NCI-H524 treated with DMSO at 0.1 percent for 48 hours (cell line): ENCODE data around the gene CDH11.

Experiments used
- DNase-seq: peaks from one replicate; lab custom pipeline; 2025; lab: John Stamatoyannopoulos, UW

The CDH11 gene

DNA sequence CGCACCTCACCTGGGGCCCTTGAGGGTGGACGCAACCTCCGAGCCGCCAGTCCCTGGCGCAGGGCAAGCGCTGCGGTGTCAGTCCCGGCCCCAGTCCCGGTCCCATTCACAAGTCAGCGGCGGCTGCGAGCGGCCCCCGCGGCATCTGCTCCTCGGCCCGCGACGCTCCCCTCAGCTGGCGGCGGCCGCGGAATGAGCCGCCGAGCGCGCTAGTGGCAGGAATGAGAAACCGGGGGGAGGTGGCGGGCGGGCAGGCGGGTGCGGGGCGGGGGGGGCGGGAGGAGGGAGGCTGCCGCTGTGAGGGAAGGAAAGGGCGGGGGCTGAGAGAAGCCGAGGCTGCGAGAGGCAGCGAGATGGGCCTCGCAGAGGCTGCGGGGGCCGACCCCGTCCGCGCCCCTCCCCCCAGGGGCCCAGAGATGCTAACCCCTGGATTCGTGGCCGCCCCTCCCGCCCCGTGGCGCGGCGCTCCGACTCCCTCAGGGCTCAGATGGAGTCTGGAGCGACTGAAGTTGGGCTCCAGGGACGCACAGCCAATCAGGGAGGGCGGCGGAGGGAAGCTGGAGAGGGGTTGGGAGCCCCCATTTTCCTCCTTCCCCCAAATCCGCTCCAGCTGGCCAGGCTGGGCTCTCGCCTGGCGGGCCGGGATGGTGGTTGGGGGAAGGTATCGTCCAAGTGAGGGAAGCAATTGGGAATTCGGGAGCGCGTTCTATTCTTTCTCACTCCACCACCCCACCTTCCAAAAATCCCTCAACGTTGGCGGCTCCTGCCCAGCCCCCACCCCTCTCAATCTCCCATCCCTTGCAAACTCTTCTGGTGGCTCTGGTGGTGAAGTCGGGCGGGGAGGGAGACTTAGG, at the start of gene CDH11:
Gene CDH11, minus strand, starts transcription at position 194 of the 854 bp plus-strand sequence. CDS start 117,194 bp downstream, outside the sequence.
- no peak for DNase-seq

GRCh38 chr16:65154321-65154720, 32.5 kb upstream of the CDH11 start:
- DNase-seq = no peak

- DNase-seq = no peak
These were observed 31.7 kb upstream of the CDH11 start for GRCh38 chr16:65153365-65154105.

- DNase-seq = no peak
These were observed 26.9 kb upstream of the CDH11 start for GRCh38 chr16:65148804-65149203.

GRCh38 chr16:65142276-65142675, 20.4 kb upstream of the CDH11 start:
- no peak for DNase-seq

DNA sequence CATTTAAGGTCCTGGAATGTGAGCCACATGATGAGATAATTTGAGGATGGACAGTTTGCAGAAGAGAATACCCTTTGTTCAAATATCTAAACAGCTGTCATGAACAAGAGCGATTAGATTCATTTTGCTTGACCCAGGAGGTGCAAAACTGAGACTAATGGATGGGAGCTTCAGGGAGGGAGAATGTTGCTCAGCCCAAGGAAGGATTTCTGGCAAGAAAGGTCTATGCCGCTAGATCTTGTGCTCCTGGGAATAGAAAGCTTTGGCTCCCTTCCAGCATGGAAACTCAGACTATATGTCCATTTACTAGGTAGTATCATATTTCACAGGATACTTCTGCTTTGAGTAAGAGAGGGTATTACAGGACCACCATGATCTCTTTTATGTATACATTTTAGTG, 14.8 kb upstream of the CDH11 start:
- DNase-seq = no peak

- DNase-seq = no peak
These were observed 5.2 kb upstream of the CDH11 start for GRCh38 chr16:65126845-65127624.

GRCh38 chr16:65125871-65126270, 4.0 kb upstream of the CDH11 start:
- no peak for DNase-seq

DNA sequence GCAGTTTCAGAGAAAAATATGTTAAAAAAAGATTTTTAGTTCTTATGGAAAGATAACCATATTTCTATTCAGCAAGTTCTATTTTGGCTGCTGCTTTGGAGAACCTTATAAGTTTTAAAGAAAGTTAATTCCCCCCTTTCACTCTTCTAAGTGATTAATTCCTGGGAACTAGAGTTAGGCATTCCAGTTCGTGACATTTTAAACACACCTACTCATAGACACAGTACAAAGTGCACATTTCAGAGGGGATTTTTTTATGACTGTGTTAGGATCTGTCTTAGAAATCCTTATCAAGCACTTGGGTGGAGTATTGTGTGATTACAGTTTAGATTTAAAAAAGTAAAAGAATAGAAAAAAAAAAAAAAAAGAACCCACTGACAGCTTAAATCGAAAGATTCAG, 3.5 kb upstream of the CDH11 start:
- no peak for DNase-seq

DNA sequence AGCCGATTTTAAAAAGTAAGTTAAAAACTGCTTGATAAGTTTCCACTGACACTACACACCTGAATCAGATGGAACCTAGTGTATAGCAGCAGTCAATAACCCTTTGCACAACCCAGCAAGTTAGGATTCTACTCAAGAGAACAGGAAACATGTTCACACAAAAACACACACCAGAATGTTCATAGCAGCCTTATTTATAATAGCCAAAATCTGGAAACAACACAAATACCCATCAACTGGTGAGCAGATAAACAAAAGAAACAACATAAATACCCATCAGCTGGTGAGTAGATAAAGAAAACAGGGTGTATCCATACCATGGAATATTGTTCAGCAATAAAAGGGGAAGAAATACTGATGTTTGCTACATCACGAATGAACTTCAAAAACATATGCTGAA, 2.7 kb upstream of the CDH11 start:
- DNase-seq = no peak

- DNase-seq = no peak
These were observed 2.3 kb upstream of the CDH11 start for GRCh38 chr16:65124212-65124548.

DNA sequence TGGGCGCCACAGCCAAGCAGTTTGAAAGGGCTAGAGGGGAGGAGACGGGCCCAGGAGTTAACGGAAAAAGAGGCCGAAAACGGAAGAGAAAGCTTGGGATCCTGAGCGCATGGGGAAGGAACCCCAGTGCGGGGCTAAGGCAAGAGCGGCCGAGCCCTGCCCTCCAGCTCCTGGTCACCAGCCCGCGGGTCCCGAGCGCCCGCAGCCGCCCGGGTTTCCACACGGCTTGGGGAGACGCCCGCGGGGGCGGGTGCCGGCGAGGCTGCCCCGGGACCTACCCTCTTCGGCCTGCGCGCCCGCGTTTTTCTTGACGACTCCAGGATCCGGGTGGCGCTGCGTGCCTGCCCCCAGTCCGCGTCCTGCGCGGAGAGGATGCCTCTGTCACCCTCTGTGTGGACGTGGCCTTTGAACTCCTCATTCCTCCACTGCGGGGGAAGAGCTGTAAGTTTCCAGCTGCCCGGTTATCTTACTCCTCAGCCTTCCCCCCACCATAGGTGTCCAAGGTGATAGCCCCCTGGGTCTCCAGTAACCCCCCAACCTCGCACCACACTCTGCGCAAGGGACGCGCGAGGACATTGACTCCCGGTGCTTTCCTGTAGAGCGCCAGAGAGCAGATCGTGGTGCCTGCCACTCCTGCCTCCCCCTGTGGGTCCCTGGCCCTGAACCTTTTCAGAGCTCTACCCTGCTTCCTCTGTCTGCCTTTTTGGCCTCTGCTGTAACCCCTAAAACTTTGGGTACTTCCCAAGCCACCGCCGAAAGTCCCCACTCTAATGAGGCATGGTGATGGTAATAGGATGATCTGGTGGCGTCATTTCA, 1.7 kb upstream of the CDH11 start:
- no peak for DNase-seq

- no peak for DNase-seq
These were observed 997 bp upstream of the CDH11 start for GRCh38 chr16:65122724-65123395.

DNA sequence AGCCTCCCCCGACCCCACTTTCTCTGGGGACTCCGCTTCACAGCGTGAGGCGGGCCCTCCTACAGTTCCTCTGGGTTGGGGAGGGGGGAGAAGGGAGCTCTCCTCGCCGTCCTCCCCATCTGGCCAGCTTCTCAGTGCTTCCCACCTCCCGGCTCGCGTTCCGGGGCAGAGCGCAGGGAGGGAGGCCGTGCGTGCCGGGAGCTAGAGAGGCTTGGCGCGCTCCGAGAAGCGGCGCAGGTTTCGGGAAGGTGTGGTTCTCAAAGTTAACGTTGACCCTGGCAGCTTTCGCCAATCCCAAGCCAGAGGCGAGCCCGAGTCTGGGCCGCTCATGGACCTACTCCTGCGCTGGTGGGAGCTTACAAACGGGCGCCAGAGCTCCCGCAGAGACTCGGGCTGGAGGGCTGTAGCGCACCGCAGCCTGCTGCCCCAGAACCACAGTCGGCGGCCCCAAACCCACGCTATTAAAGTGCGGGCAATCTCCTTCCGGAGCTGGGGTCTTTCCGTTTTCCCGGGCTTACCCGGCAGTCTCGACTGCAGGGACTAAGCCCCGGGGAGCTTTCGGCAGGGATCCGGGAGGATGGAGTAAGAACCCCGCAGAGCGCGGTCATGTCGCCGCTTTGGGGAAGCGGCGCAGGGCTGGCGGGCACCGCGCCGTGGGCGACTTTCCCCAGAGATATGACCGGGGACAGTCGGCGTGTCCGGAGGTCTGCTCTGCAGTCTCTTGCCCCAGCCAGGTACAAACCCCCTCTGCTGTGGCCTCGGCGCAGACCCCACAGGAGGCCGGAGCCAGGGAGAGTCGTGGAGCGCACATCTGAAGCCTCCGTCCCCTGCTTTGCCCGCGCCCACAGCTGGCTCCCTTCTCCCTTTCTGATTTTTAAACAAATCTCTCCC, 787 bp downstream of the CDH11 start:
- no peak for DNase-seq

DNA sequence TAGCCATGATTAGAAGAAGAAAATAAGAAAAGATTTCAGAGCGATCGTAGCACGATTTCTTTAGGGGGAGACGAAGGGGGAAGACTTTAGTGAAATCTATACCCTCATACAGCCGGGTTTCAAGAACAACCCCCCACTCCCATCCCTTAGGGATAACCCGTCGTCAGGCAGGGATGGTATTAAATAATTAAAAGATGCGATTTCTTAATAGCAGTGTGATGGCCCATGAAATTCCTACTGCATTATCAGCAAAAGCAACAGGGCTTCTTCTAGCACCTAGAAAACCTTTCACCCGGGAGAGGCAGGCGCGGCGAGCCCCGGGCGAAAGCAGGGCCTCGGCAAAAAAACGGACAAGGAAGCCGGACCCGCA, 1.4 kb downstream of the CDH11 start:
- DNase-seq = no peak

GRCh38 chr16:65119901-65120401, 1.9 kb downstream of the CDH11 start:
- no peak for DNase-seq

DNA sequence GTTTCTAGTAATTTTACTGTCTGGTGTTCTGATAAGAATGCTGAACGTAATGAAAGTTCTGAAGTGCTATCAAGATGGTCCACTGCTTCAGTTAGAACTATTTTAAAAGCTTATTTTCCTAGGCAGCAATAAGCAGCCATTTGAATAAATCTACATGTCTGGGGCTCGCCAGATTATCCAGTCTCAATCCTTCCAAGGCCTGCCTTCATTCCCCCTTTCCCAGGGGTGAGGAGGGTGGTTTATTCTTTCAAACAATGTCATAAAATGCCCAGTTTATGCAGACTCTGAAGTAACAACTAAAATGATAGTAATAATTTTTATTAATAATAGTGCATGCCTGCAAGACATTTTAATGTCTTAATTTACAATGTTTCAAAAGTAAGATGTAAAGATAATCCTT, 2.4 kb downstream of the CDH11 start:
- no peak for DNase-seq

DNA sequence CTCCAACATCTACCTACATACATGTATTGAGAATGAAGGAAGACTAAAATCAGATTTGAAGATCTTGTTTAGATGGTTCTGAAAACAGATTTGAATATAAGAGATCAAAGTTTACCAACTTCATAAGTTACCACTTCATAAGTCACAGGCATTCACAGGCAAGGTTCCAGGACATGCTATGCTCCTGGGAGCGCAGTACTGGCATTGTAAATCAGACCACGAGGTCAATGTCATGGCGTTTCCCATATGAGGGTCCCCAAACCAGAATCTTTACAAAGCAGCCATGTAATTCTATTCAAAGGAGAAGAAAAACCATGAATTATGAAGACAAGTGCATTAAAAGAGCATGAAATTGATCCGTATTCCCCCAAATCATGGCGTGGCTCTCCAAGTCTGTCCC, 3.0 kb downstream of the CDH11 start:
- DNase-seq = no peak

- DNase-seq = peak; percentile 99
These were observed 3.9 kb downstream of the CDH11 start for GRCh38 chr16:65117811-65118448.
